ENCODE results near the gene MCM5.
A peak's percentile ranks its signal among the peaks of the same experiment; 100 is the strongest.
"Not testable (repeated sequence)": the region's sequence is repeated elsewhere in the genome, so short reads cannot be mapped to it uniquely, and the experiment has no call there.

The MCM5 gene

DNA sequence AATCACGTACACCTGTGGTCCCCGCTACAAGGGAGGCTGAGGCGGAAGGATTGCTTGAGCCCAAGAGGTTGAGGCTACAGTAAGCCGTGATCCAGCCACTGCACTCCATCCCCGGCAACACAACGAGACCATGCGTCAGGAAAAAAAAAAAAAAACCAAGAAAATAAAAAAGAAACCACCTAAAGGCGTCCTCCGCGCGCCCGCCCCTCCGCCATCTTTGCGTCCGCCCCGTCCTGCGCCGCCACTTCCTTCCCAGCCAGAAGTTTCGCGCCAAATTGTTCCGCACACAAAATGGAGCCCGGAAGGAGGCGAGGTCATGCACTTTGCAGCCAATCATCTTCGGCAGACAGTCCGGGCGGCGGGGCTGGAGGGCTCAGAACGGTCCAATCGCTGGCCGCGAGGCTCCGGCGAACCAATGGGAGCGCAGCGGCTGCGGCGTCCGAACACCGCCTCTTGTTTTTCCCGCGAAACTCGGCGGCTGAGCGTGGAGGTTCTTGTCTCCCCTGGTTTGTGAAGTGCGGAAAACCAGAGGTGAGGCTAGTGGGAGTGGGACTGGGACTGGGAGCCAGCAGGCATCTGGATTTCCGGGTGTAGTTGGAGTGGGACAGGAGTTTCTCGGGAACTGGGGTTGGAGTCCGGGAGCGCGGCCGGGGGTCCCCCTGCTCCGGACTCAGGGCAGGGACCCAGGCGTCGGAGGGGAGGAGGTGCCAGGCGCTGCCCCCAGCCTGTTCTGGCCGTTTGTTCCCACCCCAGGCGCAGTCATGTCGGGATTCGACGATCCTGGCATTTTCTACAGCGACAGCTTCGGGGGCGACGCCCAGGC, at the start of gene MCM5:
Gene MCM5 (plus strand): TSS at position 463 of the 823 bp plus-strand sequence. CDS start 299 bp downstream, at position 762.
- peak; percentile 96 for DNase-seq

DNA sequence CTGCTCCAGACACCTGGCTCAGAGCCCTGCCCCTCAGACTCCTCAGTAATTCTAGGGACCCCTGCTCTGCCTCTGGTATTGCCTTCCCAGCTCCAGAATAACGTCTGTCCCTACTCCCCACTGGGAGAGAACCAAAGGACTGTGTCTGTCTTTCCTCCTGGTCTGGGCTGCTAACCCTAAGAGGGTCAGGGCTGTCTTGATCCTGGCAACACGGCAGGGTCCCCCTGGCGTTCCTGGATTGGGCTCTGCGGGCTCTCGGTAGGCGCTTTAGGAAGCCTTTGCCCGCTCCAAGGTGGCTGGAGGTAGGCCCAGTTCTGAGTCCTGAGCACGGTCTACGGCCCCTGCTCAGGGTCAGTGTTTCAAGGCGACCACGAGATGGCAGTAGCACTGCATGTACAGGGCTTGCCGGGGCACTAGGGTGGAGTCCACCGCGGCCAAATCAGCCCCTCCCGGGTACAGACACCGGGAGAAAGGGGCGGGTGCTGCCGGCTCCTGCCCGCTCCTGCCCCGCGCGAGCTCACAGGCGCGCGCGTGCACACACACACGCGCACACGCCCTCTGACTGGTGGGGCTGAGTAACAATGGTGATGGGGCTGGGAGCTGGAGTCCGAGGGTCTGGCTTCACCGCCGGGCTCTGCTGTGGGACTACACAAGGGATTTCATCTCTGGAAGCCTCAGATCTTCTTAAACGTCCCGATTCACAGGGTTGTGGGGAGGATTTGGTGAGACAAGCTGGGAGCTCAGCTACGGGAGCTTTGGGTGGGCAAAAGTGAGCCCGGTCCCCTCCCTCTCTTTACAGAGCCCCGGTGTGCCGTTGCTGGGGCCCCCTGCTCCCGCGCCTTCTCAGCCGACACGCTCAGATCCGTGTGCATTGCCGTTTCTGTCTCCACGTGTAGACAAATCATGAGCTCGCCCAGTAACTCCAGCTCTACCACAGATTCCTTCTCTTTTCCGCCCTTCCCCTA, 49.1 kb upstream of the MCM5 start:
- DNase-seq: peak; percentile 82

- peak; percentile 32 for DNase-seq
These were observed 47.5 kb upstream of the MCM5 start for GRCh38 chr22:35352214-35353111.

DNA sequence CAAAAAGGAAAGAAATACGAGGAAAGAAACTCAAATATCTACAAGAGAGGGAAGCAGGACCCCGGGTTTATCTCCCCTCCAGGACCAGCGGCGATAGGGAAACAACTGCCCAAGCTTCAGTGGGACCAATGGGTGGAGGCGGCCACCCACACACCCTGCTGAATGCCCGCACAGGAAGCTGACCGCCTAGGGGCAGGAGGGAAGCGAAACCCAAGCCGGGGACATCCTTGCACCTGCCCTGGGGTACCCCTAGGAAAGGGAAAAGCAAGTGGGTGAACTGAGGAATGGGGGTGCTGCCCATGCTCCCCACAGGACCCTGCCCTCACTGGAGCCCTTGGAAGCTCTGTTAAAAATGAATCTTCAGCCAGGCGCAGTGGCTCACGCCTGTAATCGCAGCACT, 46.6 kb upstream of the MCM5 start:
- no peak for DNase-seq

DNA sequence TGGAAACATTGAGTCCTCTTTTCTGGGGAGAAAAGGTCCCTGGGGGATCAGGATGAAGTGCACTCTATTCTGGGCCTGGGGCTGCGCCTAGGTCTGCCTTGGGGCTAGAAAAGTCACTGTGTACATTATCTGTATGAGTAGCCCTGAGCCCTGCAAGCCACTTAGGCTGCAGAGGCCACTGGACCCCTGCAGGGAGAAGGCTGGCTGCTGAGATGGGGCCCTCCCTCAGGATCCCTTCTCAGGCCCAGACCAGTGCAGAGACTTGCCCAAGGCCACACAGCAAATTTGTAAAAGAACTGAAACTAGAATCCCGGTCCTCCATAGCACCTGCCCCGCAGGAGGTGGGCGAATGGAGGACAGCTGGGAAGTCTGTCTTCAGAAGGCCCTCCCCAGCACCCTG, 45.9 kb upstream of the MCM5 start:
- DNase-seq: no peak

GRCh38 chr22:35357883-35358621, 41.9 kb upstream of the MCM5 start:
- DNase-seq: no peak

- DNase-seq: no peak
These were observed 40.4 kb upstream of the MCM5 start for GRCh38 chr22:35359380-35360065.

GRCh38 chr22:35361001-35361558, 38.9 kb upstream of the MCM5 start:
- no peak for DNase-seq

DNA sequence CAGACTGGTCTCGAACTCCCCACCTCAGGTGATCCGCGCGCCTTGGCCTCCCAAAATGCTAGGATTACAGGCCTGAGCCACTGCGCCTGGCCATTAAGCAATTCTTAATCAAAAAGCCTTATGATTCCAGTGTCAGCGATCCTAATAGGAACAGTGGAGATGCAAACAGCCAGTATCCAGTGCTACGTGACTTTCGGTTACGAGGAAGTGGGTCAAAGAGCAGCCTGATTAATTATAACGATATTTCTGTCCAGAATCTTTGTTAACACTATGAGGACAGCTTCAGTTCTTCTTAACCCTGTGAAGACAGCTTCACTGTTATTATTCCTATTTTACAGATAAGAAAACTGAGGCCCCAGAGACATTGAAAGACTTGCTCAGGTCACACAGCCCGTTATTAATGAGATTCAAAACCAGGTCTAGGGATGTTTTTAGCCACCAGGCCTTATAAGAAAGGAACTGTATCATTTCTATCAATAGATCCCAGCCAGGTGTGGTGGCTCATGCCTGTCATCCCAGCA, 36.3 kb upstream of the MCM5 start:
- no peak for DNase-seq

DNA sequence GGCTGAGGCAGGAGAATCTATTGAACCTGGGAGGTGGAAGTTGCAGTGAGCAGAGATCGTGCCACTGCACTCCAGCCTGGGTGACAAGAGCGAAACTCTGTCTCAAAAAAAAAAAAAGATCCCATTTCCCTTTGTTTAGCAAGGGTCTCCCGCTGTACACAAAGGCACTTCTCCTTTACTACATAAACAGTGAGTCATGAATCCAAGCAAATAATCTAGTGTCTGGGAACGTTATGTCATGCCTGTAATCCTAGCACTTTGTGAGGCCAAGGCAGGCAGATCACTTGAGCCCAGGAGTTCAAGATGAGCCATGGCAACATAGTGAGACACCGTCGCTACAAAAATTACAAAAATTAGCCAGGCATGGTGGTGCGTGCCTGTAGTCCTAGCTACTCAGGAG, 35.7 kb upstream of the MCM5 start:
- not testable (repeated sequence) for DNase-seq

- no peak for DNase-seq
These were observed 32.5 kb upstream of the MCM5 start for GRCh38 chr22:35367331-35367886.

DNA sequence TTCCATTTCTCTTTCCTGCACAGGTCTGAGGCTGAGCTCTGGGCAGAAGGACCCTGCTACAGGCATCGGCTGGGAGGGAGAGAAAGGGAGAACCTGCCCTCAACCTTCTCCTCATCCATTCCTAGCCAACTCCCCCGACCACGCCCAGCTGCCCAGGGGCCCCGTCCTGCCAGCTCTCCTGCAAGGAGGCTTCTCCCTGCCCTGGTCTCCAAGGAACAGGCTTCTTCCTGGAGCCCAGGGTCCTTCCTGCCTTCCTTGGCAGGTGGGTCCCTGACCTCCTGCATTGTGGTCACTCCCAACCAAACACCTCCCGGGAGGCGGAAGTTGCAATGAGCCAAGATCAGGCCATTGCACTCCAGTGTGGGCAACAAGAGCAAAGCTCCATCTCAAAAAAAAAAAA, 31.6 kb upstream of the MCM5 start:
- DNase-seq: no peak

GRCh38 chr22:35369996-35370395, 29.9 kb upstream of the MCM5 start:
- no peak for DNase-seq

- no peak for DNase-seq
These were observed 26.2 kb upstream of the MCM5 start for GRCh38 chr22:35373781-35374180.

DNA sequence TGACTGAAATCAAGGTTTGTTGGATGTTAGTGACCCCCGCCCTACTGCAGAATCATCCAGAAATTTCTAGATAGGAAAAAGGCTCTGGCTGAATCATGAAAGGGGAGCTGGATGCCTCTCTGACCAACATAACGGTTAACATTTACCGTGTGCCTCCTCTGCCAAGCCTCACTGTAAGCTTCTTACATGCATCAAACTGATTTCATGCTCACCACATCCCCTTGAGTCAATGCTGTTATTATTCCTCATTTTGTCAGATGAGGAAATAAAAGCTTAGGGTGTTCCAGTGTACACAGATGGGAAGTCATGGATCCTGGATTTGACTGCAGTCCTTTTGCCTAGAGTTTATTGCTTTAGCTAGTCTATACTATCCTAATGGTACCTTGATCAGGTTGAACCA, 24.9 kb upstream of the MCM5 start:
- DNase-seq: no peak

- DNase-seq: no peak
These were observed 24.4 kb upstream of the MCM5 start for GRCh38 chr22:35375526-35375925.

DNA sequence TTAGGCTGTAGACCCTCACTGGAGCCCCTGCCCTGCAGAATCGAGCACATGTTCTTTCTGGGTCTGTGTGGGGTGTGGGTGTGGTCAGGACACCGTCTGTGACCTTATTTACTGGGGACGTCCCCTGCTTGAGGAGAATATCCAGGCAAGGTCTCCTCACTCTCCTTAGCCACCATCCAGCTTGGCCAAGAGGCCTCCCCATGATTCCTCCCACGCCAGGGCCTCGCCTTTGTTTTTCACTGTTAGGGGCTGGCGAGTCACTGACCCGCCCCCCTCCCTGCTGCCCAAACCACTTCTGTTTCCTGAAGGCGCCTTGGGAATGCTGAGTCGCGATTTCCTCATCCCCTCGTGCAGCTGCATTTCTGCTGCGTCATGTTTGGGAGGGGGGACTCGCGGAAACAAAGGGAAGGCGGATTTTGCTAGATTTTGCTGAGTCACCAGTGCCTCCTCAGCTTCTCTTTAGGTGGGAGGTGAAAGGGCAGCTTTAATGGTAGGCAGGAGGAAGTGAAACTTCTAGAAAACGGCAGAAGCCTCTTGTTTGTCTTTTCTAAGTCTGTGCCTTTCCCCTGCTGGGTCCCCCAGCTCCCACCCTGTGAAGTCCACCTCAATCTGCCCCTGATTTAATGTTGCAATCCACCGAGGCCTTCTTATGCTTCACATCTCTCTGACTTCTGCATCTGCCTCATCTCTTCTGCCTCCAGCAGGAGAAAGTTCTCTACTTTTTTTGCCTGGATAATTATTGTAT, 23.0 kb upstream of the MCM5 start:
- peak; percentile 36 for DNase-seq

DNA sequence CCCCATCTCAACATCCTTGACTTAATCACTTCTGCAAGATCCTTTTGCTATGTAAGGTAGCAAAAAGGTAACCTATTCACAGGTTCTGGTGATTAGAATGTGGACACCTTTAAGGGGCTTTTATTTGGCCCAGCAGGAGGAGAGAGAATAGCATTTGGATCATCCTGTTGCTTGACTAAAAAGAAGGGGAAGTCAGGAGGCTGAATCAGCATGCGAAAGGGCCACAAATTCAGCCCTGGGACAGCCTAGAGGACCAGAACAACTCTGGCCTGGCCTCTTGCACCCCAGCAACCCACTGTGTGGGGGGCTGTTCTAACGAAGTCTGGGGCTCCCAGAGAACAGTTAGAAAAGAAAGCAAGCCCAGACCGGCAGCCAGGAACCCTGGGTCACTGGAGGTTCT, 22.2 kb upstream of the MCM5 start:
- DNase-seq: no peak

GRCh38 chr22:35378621-35379020, 21.3 kb upstream of the MCM5 start:
- DNase-seq: no peak
